Memory B cell (primary cell): ENCODE results near the gene PACS1.
A peak's percentile ranks its signal among the peaks of the same experiment; 100 is the strongest.

Experiments used
- ATAC-seq: fragments of 150-1000 bp; cut with Tn5 transposase; 2 replicates; pipeline ENCODE4 v1.10.0; 2021; ENCODE audit warnings: low read depth, mild to moderate bottlenecking, moderate library complexity
- DNase-seq, 2 donors: peaks; one replicate each; pipeline ENCODE4 v3.0.0; 2022; ENCODE audit warnings: low spot score in 2 of 2
- H3K27ac Mint-ChIP-seq: one replicate; pipeline ENCODE4 v1.8.0; 2022; ENCODE audit warnings: mild to moderate bottlenecking, moderate library complexity, mixed read lengths
- H3K27me3 Mint-ChIP-seq: one replicate; pipeline ENCODE4 v1.8.0; 2022; ENCODE audit warnings: mixed read lengths
- H3K36me3 Mint-ChIP-seq: one replicate; pipeline ENCODE4 v1.8.0; 2022; ENCODE audit warnings: mild to moderate bottlenecking, mixed read lengths
- H3K4me1 Mint-ChIP-seq: one replicate; pipeline ENCODE4 v1.8.0; 2022; ENCODE audit warnings: mixed read lengths
- H3K4me3 Mint-ChIP-seq: one replicate; pipeline ENCODE4 v1.8.0; 2022; ENCODE audit warnings: mild to moderate bottlenecking, moderate library complexity, mixed read lengths
- H3K9me3 Mint-ChIP-seq: one replicate; pipeline ENCODE4 v1.8.0; 2022; ENCODE audit warnings: mixed read lengths

PACS1 gene

GRCh38 chr11:66291706-66292542 lies 221.9 kb downstream of the PACS1 start, which contains the start of gene TMEM151A:
TMEM151A (plus strand) TSS chr11:66291894; CDS start chr11:66292014, 120 bp downstream.
- DNase-seq (no peak), ATAC-seq (no peak)
- Mint-ChIP-seq H3K27me3 (peaks cover 18% of the 10 kb centered on the region), H3K9me3 (no peaks in the 10 kb centered on the region), H3K27ac (no peak within 1 kb of the TSS), H3K36me3 (no peaks in the 10 kb centered on the region), H3K4me3 (peak within 1 kb of the TSS; percentile 60), H3K4me1 (peaks cover 26% of the 10 kb centered on the region)

GRCh38 chr11:66292543-66293332 lies 222.7 kb downstream of the PACS1 start:
- peaks cover 18% of the 10 kb centered on the region for H3K27me3 Mint-ChIP-seq
- H3K27ac Mint-ChIP-seq = no peak overlapping the region
- H3K9me3 Mint-ChIP-seq = no peaks in the 10 kb centered on the region
- no peaks in the 10 kb centered on the region for H3K36me3 Mint-ChIP-seq
- peak overlapping the region; percentile 51 for H3K4me3 Mint-ChIP-seq
- peaks cover 23% of the 10 kb centered on the region for H3K4me1 Mint-ChIP-seq
- ATAC-seq (no peak), DNase-seq (no peak)

GRCh38 chr11:66293352-66293751 lies 223.3 kb downstream of the PACS1 start:
- Mint-ChIP-seq H3K4me1 (peaks cover 22% of the 10 kb centered on the region), H3K36me3 (no peaks in the 10 kb centered on the region), H3K9me3 (no peaks in the 10 kb centered on the region), H3K27ac (no peak overlapping the region), H3K4me3 (peak overlapping the region; percentile 1), H3K27me3 (peaks cover 18% of the 10 kb centered on the region)
- ATAC-seq (no peak), DNase-seq (no peak)

- no peak overlapping the region for H3K27ac Mint-ChIP-seq
- DNase-seq = no peak
- H3K36me3 Mint-ChIP-seq = no peaks in the 10 kb centered on the region
- no peaks in the 10 kb centered on the region for H3K9me3 Mint-ChIP-seq
- no peak overlapping the region for H3K4me3 Mint-ChIP-seq
- ATAC-seq = no peak
- H3K4me1 Mint-ChIP-seq = peaks cover 20% of the 10 kb centered on the region
- H3K27me3 Mint-ChIP-seq = peaks cover 18% of the 10 kb centered on the region
These were observed 223.9 kb downstream of the PACS1 start for GRCh38 chr11:66293777-66294625.
